ENCODE results near the gene HSPA9.

- TF ChIP-seq RFX5 (IDR thresholded peaks at IDR 0.05) (no peak), CEBPB (IDR thresholded peaks at IDR 0.05) (no peak), CHD2 (IDR thresholded peaks at IDR 0.05; ENCODE audit: low read length, partially characterized antibody) (no peak), REST (IDR thresholded peaks at IDR 0.05) (no peak), EP300 (IDR thresholded peaks at IDR 0.05) (no peak), POLR2A (IDR thresholded peaks at IDR 0.05; ENCODE audit: low read length) (no peak), MAX (IDR thresholded peaks at IDR 0.05) (no peak), POLR2AphosphoS2 (conservative IDR thresholded peaks at IDR 0.05; ENCODE audit: low read length) (peak; percentile 38; the same call in 1 of the 2 replicates)
- TF ChIP-seq, protein P1, sequence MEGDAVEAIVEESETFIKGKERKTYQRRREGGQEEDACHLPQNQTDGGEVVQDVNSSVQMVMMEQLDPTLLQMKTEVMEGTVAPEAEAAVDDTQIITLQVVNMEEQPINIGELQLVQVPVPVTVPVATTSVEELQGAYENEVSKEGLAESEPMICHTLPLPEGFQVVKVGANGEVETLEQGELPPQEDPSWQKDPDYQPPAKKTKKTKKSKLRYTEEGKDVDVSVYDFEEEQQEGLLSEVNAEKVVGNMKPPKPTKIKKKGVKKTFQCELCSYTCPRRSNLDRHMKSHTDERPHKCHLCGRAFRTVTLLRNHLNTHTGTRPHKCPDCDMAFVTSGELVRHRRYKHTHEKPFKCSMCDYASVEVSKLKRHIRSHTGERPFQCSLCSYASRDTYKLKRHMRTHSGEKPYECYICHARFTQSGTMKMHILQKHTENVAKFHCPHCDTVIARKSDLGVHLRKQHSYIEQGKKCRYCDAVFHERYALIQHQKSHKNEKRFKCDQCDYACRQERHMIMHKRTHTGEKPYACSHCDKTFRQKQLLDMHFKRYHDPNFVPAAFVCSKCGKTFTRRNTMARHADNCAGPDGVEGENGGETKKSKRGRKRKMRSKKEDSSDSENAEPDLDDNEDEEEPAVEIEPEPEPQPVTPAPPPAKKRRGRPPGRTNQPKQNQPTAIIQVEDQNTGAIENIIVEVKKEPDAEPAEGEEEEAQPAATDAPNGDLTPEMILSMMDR (IDR thresholded peaks at IDR 0.05): peak; percentile 15; the same call in 2 of the 3 replicates
These were observed 38.4 kb downstream of the HSPA9 start for GRCh38 chr5:138536665-138537315.
